GM18909 (cell line): Measurements from ENCODE around the gene ATF3.
"Not testable (repeated sequence)": the region's sequence is repeated elsewhere in the genome, so short reads cannot be mapped to it uniquely, and the experiment has no call there.

Experiments used
- ATAC-seq: cut with Tn5 transposase; IDR thresholded peaks from one replicate; pipeline ENCODE4 v1.9.1; 2021; ENCODE audit warnings: mild to moderate bottlenecking; ENCODE audit not compliant: unreplicated experiment, poor library complexity

ATF3 gene

DNA sequence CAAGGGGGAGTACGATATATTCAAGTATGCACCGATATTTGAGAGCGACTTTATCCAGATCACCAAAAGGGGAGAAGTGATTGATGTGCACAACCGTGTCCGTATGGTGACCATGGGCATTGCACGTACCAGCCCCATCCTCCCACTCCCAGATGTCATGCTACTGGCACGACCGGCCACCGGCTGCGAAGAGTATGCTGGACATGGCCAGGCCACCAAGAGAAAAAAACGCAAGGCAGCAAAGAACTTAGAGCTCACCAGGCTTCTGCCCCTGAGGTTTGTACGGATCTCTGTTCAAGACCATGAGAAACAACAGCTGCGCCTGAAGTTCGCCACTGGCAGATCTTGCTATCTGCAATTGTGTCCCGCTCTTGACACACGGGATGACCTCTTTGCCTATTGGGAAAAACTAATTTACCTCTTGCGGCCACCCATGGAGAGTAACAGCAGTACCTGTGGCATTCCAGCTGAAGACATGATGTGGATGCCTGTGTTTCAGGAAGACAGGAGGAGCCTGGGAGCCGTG is 16.5 kb downstream of the ATF3 start:
- no peak for ATAC-seq

DNA sequence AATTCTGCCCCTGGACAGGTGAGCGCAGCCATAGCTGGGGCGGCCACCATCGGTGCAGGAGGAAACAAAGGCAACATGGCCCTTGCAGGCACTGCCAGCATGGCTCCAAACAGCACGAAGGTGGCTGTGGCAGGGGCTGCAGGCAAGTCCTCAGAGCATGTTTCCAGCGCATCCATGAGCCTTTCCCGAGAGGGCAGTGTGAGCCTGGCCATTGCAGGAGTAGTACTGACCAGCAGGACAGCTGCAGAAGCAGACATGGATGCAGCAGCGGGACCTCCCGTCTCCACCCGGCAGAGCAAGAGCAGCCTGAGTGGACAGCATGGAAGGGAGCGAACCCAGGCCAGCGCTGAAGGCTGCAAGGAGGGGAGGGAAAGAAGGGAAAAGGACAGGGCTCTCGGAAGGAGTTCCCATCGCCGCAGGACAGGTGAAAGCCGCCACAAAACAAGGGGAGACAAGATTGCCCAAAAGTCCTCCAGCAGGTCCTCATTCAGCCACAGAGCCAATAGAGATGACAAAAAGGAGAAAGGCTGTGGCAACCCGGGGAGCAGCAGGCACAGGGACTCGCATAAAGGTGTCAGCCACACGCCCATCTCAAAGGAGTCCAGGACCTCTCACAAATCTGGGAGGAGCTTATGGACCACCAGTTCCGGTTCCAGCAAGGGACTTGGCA is 17.4 kb downstream of the ATF3 start:
- ATAC-seq, result no peak

- no peak for ATAC-seq
Observed at GRCh38 chr1:212628046-212628445, 19.5 kb downstream of the ATF3 start.

- no peak for ATAC-seq
Observed at GRCh38 chr1:212628813-212629415, 20.4 kb downstream of the ATF3 start.

GRCh38 chr1:212629450-212630157 is 21.0 kb downstream of the ATF3 start:
- no peak for ATAC-seq

GRCh38 chr1:212630158-212630900 is 21.8 kb downstream of the ATF3 start:
- peak; percentile 96 for ATAC-seq

DNA sequence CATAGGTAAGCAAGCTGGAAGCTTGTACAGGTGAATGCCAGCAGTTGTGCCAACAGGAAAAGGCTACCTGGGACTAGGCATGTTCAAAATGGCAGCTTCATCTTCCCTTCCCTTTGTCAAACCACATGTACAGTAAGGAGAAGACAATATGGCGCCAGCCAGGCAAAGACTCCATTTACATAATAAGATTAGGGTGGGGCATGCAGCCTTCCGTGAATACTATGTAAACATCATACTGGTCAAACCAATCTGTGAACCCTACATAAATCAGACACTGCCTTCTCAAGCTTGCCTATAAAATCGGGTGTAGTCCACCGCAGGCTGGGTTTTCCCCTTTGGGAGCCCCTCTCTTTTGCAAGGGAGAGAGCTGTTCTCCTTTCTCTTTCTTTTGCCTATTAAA is 24.6 kb downstream of the ATF3 start:
- ATAC-seq, result no peak

GRCh38 chr1:212634252-212634651 is 25.7 kb downstream of the ATF3 start:
- no peak for ATAC-seq

DNA sequence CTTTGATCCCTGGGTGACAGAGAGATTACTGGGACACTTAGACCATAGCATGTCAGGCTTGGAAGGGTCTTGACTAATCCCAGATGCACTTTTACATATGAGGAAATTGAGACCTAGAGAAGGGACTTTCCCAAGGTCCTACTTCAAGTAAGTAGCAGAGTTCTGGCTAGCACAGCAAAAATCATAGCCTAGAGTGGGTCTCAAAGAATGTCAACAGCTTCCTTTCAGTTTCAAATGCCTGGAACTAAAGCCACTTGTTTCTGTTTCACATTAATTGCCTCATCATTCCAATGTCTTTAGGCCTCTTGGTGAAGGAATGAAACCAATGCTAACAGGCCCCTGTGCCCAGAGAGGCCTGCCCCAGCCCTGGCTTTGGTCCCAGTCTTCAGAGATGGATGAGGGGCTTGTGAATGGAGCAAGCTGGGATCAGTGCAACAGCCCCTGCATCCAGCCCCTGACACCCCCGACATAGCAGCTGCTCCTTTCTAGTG is 26.6 kb downstream of the ATF3 start:
- ATAC-seq, result no peak

- no peak for ATAC-seq
Observed at GRCh38 chr1:212637902-212638301, 29.3 kb downstream of the ATF3 start.

DNA sequence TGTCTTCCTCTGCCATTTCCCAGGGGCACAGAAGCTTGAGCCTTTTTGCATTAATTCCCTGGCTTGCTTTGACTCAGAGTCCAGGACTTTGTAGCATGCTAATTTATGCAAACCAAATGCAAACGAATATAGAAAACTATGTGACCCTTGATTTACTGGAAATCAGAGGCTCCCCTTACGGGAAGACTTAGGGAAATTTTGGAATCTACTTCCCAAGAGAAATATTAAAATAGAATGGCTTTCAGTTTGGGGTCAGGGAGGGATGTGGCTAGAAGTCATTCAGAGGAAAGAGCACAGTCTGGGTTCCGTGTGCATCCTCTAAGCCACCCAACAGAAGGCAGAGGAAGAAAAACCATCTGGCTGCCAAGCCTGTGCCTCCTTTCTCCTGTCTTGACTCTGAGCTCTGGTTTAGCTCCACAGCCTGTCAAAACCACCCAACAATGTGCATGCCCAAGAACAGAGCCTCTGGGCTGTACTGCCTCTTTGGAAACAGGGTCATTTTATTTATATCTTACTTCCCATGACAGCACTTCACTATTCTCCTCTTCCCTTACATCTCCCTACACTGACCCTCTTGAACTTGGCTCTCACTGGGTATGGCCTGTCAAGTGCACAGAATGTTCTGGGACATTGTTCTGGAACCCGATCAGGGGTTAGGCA is 30.1 kb downstream of the ATF3 start:
- ATAC-seq, result no peak

- not testable (repeated sequence) for ATAC-seq
Observed at GRCh38 chr1:212639524-212639923, 31.0 kb downstream of the ATF3 start.

DNA sequence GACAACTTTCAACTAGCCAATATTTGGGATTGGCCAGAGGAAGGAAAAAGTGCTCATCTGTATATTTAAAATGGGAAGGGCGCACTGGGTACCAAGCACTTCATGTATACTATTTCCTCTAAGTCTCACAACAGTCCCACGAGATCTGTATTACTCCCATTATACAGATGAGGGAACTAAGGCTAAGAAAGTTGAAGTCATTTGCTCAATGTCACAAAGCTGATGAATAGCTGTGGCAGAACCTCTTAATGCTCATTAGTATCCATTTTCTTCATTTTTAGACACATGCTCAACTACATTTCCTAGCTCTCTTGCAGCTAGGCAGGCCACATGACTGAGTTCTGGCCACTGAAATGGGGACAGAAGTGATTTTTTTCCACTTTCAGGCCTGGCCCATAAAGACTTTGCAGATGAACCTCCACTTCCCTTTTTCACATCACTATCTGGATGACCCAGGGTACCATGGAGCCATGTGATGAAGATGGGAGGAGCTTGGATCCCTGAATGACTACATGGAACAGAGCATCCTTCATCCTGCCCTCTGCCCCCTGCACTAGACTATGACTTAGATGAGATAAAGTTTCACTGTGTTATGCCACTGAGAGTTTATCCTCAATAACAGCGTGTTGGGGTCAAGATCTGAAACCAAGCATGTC is 31.8 kb downstream of the ATF3 start:
- no peak for ATAC-seq

- no peak for ATAC-seq
Observed at GRCh38 chr1:212641956-212642355, 33.4 kb downstream of the ATF3 start.

GRCh38 chr1:212643877-212644276 is 35.3 kb downstream of the ATF3 start:
- ATAC-seq, result no peak

GRCh38 chr1:212644866-212645545 is 36.4 kb downstream of the ATF3 start:
- ATAC-seq, result no peak

GRCh38 chr1:212645546-212646543 is 37.3 kb downstream of the ATF3 start:
- ATAC-seq, result no peak

DNA sequence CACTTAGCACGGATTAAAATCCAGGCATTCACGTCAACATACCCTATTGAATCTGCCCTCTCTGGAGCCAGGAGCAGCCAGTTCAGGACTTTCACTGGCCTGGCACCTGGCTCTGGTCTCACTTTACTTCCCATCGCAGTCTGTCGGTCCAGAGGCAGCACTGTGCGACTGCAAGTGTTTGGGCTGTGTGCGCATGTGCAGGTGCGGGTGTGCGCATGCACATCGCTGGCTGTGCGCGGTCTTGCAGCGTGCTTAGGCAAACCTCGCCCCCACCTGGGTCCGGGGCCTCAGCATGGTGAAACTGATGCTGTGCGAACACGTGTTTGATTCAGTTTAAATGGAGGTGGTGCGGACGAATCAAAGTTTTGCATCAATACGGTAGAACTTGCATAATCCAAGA is 38.0 kb downstream of the ATF3 start:
- ATAC-seq, result no peak
